Lower leg skin (tissue), 3 donors: ENCODE results near the gene LOXL1.

ENCODE experiments used
- POLR2A ChIP-seq, 2 donors: fragments of 450-650 bp; IDR thresholded peaks; one replicate each; pipeline ENCODE4 v1.6.1; 2016 to 2017; ENCODE audit warnings: antibody characterized with exemption in 2 of 2, mild to moderate bottlenecking in 1 of 2, moderate library complexity in 1 of 2
- TF ChIP-seq, protein P1 (sequence below), 3 donors: fragments of 450-650 bp; IDR thresholded peaks; one replicate each; pipeline ENCODE4 v1.5.1; 2016; ENCODE audit warnings: antibody characterized with exemption in 3 of 3, mild to moderate bottlenecking in 3 of 3, moderate library complexity in 2 of 3

DNA sequence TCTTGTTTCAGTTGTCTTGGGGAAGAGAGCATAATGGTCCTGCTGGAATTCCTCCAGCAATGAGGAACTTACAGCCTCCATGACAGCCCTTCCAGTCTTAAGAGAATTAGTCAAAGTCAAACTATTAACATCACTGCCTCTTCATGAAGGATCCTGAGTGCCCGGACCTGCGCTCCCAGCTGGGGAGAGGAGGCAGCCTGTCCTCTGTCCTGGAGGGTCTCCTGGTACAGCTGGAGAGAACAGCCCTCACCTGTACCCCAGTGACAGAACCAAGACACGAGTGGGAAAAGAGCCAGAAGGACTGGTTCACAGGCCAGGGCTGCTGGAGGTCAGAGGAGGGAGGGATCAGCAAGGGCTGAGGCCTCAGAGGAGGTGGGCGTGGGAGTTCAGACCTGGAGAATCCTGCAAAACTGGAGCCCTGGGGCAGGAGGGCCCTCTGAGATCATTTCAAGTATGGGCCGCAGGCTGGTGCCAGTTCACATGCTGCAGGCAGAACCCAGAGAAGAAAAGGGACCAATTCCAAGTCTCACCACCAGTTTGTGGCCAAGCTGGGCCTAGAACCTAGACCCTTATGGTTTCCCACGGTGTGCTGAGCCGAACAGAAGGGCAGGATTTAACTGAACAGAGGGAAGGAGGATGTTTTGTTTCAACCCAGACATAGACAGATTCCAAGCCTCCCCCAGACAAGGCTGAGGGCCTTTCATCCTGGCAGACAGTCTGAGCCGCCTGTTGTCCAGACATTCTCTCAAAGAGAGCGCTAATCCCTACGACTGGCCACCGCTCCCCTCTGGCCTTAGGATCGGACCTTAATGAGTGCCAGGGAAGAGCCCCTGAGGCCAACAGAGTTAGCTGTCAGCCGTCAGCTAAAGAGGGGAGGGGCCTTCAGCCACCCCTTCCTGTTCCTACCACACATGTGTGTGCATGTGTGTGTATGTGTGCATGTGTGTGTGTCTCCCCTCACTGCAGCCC lies 18.2 kb downstream of the LOXL1 start:
- TF ChIP-seq, protein P1, sequence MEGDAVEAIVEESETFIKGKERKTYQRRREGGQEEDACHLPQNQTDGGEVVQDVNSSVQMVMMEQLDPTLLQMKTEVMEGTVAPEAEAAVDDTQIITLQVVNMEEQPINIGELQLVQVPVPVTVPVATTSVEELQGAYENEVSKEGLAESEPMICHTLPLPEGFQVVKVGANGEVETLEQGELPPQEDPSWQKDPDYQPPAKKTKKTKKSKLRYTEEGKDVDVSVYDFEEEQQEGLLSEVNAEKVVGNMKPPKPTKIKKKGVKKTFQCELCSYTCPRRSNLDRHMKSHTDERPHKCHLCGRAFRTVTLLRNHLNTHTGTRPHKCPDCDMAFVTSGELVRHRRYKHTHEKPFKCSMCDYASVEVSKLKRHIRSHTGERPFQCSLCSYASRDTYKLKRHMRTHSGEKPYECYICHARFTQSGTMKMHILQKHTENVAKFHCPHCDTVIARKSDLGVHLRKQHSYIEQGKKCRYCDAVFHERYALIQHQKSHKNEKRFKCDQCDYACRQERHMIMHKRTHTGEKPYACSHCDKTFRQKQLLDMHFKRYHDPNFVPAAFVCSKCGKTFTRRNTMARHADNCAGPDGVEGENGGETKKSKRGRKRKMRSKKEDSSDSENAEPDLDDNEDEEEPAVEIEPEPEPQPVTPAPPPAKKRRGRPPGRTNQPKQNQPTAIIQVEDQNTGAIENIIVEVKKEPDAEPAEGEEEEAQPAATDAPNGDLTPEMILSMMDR (IDR thresholded peaks at IDR 0.05) = no peak
- no peak for TF ChIP-seq POLR2A (IDR thresholded peaks at IDR 0.05)
